Endothelial cell of umbilical vein (primary cell): Measurements from ENCODE around the gene NID2.

Experiments used
- CTCF ChIP-seq, 2 donors: IDR thresholded peaks; 1 replicate in 1 of 2; 2 replicates in 1 of 2; pipeline ENCODE4 v1.5.1; 2011; ENCODE audit warnings: low read length in 2 of 2, mild to moderate bottlenecking in 2 of 2, moderate library complexity in 2 of 2, control low read depth in 1 of 2, inconsistent platforms in 1 of 2, low read depth in 1 of 2; ENCODE audit not compliant: insufficient read depth in 1 of 2; ENCODE audit errors: extremely low read depth in 1 of 2
- EZH2 ChIP-seq: IDR thresholded peaks from 2 replicates; pipeline ENCODE4 v1.6.1; 2012; ENCODE audit warnings: borderline replicate concordance, low read depth, mild to moderate bottlenecking, moderate library complexity, low read length, inconsistent platforms; ENCODE audit not compliant: severe bottlenecking
- MAX ChIP-seq: IDR thresholded peaks from 2 replicates; pipeline ENCODE4 v1.6.1; 2011; ENCODE audit not compliant: insufficient read depth, insufficient read length
- MYC ChIP-seq: IDR thresholded peaks from one replicate; pipeline ENCODE4 v1.6.1; 2011; ENCODE audit warnings: mild to moderate bottlenecking, low read depth, low read length
- POLR2A ChIP-seq: IDR thresholded peaks from 2 replicates; pipeline ENCODE4 v1.6.1; 2012; ENCODE audit warnings: low read depth, mild to moderate bottlenecking, control low read depth, low read length
- POLR2AphosphoS5 ChIP-seq: IDR thresholded peaks from 2 replicates; pipeline ENCODE4 v1.6.1; 2012; ENCODE audit warnings: low read depth, mild to moderate bottlenecking, control low read depth, low read length, moderate library complexity; ENCODE audit not compliant: insufficient read depth

GRCh38 chr14:52033101-52033642, 35.7 kb downstream of the NID2 start:
- TF ChIP-seq POLR2A: no peak
- no peak for TF ChIP-seq CTCF (IDR thresholded peaks at IDR 0.05; ENCODE audit: extremely low read depth in 1 of 2, insufficient read depth in 1 of 2, low read depth in 1 of 2, low read length in 2 of 2)
- no peak for TF ChIP-seq MYC
- no peak for TF ChIP-seq POLR2AphosphoS5
- TF ChIP-seq EZH2: no peak
- no peak for TF ChIP-seq MAX
